Measurements from ENCODE around the gene ENPP1.
"Not testable (repeated sequence)": the region's sequence is repeated elsewhere in the genome, so short reads cannot be mapped to it uniquely, and the experiment has no call there.

Gene ENPP1

DNA sequence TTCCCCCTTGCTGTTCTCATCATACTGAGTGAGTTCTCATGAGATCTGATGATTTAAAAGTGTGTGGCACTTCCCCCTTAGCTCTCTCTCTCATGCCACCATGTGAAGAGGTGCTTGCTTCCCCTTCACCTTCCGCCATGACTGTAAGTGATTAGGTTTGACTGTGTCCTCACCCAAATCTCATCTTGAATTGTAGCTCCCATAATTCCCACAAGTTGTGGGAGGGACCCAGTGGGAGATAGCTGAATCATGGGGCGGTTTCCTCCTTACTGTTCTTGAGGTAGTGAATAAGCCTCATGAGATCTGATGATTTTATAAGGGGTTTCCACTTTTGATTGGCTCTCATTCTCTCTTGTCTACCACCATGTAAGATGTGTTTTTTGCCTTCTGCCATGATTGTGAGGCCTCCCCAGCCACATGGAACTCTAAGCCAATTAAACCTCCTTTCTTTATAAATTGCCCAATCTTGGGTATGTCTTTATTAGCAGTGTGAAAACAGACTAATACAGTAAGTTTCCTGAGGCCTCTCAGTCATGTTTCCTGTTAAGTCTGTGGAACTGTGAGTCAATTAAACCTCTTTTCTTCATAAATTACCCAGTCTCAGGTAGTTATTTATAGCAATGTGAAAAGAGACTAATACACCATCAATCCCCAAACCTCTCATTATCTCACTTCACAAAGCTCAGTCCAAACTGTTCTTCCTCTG is 108.4 kb downstream of the ENPP1 start:
- DNase-seq (ENCODE audit: low read depth in 2 of 2) = not testable (repeated sequence)

DNA sequence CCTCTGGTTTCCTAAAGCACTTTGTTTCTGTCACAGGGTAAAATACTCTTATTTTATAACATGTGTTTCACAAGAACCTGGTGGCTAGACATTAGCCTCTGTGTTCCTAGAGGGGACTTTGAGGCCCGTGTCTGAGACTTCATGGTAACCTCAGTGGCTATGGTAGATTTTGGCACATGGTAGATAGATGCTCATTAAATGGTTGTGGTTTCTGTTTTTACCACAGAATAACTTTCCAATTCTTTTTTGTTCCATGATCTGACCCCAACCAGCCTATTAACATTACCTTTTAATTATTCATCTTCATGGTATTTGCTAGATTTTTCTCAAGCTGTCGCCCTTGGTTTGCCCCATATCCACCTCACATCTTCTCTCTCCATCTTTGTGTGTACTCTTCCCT is 109.0 kb downstream of the ENPP1 start:
- no peak for DNase-seq (ENCODE audit: low read depth in 2 of 2)

DNA sequence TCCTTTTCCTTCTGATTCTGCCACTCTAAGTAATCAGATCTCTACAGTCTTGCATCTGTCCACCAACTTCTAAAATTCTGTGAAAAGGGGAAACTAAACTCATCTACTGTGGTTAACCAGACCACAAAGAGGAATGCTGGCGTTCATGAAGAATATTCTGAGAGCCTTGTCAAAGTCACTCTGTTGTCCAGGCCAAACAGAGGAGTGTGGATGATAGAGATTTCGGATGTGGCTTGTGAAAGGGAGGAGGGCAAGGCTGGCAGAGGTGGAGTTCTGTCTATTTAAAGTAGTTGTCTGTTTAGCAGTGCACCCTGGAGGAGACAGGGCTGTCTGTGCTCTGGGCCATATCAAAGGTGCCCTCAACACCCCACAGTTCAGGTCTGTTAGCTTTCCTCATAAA is 109.5 kb downstream of the ENPP1 start:
- DNase-seq (ENCODE audit: low read depth in 2 of 2) = no peak

DNA sequence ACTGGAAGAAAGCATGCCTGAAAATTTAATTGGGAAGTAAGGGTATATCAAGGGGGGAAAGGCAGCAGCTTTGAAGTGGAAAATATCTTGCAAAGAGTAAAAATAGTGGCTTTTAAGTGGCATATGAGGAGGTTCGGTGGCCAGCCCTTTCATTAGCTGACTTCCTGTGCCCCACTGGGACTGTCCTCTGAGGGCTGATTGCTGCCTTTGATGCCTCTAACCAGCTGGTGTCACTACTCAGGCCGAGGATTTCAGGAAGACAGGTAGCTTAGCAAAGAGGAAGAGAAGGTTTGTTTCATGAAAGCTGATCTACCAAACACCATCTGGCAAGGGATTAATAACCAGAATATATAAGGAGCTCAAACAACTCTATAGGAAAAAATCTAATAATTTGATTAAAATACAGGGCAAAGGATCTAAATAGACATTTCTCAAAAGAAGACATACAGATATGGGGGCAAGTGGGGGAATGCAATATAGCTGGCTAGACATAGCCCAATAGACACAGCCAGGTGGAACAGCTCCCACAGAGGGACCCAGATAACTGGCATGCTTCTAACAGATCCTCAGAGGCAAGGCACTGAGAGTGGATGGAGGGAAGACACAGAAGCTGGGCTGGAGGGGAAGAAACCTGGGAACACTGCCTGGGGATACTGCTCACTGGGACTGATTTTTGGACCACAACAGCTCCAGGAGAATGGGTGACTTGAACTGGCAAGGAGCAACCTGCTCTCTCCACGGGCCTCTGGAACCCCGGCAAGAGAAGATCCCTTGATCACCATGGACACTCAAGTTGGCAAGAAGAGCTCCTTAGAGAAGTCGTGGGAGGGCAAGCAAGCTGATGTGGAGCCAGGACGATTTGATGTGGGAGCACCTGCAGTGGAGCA is 110.2 kb downstream of the ENPP1 start:
- DNase-seq (ENCODE audit: low read depth in 2 of 2) = no peak

DNA sequence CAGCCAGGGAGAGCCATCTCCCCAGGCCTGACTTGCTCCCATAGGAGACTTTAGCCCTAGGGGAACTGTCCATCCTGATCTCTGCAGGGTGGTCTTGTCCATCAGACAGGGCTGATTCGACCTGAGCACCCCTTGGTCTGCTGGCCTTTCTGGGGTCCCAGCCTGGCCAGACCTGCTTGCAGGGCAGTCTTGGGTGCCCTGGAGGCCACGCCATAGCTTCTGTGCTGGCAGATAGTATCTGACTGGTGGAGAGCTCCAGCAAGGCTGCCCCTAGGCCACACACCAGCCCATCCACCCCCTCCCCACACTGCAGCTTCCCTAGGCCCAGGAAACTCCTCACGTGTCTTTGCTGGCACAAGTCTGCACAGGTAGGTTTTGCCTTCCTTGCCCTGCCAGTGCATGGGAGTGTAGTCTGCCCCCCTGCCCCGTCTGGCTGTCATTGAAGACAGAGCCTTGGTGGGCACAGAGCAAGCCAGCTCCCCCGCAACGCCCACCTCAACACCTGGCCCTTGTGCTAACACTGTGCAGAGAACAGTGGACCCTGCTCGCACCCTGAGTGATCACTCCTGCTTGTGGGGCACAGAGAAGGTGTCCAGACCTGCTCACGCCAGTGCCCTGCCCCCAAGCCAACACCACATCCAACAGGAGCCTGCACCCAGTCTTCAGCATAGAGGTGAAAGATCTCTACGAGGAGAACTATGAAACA is 111.0 kb downstream of the ENPP1 start:
- no peak for DNase-seq (ENCODE audit: low read depth in 2 of 2)

DNA sequence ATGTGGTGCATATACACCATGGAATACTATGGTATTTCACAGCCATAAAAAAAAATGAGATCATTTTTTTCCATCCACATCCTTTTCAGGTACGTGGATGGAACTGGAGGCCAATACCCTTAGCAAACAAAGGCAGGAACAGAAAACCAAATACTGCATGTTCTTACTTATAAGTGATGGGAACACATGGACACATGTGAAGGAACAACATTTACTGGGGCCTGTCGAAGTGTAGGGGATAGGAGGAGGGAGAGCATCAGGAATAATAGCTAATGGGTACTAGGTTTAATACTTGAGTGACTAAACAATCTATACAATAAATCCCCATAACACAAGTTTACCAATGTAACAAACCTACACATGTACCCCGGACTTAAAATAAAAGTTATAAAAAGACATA is 112.8 kb downstream of the ENPP1 start:
- no peak for DNase-seq (ENCODE audit: low read depth in 2 of 2)

DNA sequence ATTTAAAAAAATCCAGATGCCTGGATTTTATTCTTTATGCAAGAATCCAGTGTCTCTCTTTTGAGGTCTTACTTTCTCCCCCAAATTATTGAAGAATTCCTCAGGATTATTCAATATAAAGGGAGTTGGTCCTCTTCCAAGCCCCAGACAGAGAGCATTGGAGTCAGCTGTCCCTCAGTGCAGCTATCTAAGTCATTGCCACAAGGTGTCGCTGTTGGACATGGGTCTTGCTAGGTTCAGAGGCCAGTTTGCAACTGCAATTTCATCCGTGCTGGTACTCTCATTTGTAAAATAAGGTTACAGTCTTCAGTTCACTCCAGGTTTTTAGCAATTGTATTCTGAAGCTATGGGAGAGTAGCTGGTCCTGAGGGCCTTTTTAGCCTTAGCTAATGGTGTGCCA is 115.5 kb downstream of the ENPP1 start:
- DNase-seq (ENCODE audit: low read depth in 2 of 2) = no peak

DNA sequence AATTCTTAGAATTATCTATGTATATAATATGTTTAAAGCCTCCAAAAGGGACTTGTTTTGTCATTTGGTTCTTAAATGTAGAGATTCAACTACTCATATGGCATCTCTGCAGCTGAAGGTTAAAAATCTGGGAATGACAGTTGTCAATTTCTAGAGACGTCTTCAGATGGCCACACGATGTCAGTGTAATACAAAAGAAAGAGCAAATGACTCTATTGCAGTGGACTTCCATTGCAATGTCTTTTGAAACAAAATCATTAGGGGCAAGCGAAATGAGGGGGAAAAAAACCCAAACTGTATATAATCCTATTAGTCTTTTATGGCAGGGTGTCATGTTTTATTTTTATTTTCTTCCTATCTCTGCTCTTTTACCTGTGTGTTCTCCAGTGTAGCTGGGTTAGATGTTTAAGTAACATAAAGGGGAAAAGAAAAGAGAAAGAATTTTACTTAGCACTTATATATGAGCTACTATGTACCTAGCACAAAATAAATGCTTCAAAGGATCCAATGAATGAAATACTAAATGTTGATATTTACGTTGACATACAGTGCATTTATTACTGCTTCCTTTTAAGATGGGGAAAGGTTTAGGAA is 117.2 kb downstream of the ENPP1 start:
- no peak for DNase-seq (ENCODE audit: low read depth in 2 of 2)

DNA sequence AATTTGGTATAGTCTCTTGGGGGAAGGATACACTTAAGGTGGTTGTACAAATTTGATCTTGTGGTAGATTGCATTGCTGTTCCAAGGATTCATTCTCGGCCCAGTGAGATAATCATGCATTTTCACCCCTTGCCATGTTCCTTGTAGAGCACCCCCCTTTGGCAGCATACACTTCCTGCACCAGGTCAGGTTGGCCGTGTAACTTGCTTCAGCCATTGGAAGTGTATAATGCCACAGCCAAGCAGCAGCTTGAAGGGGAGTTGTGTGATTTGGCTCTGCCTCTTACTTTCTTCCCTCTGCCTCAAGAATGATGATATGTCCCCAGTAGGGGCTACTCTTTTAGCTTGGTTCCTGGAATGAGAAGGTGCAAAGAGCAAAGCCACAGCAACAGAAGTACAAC is 121.4 kb downstream of the ENPP1 start:
- no peak for DNase-seq (ENCODE audit: low read depth in 2 of 2)

DNA sequence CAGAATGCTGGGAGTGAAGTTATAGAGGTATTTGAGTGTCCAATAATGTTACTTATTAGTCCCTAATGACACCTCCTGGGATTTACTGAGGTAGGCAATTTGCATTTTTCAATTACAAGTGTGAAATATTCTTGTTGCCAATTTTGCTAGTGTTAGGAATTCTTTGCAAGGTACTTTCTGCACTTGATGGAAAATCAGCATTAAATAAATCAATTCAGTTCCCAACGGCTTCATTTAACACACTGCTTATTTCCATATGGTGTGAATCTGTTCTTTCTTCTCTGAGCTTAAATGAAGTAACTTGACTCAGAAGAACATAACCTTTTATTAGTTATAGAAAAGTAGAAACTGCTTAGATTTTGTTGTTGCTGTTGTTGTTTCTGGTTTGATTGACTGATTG is 122.2 kb downstream of the ENPP1 start:
- DNase-seq (ENCODE audit: low read depth in 2 of 2) = no peak

DNA sequence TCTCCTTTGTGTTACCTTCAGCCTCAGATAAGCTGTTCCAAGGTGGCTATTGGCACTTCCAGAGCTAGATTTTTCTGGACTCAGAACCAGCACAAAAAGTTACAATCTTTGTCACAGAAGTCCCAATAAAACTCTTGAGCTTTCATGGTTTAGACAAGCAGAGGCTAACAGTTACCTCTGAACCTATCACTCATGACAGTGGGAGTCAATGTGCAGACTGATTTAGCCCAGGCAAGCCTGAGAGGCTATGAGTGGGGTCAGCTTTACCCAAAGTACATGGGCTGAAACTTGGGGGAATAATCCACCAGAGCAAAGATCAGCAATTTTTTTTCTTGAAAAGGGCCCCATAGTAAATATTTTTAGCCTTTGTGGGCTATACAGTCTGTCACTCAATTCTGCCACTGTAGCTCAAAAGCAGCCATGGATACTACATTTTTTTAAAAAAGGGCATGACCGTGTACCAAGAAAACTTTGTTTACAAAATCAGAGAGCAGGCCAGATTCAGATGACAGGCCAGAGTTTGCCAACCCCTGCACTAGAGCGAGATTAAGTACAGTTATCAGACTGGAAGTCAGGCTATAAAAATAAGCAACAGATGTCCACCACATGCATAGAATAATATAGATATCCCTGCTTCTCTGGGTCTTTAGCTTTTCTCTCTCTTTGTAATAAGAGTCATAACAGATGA is 123.4 kb downstream of the ENPP1 start:
- DNase-seq (ENCODE audit: low read depth in 2 of 2) = no peak

DNA sequence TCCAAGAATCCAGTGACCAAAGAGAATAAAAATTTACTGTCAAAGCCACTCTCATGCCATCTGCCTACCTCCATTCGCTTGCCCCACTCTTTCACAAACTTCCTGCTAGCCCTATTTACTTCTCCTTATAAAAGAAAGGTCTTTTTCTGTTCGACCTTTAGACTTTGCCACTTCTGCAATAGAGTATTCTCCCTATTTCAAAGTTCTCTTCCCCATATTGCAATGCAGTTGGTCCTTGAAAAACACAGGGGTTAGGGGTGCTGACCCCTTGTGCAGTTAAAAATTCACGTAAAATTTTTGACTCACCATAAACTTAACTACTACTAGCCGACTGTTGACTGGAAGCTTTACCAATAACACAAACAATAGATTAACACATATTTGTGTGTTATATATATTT is 128.3 kb downstream of the ENPP1 start:
- no peak for DNase-seq (ENCODE audit: low read depth in 2 of 2)

DNA sequence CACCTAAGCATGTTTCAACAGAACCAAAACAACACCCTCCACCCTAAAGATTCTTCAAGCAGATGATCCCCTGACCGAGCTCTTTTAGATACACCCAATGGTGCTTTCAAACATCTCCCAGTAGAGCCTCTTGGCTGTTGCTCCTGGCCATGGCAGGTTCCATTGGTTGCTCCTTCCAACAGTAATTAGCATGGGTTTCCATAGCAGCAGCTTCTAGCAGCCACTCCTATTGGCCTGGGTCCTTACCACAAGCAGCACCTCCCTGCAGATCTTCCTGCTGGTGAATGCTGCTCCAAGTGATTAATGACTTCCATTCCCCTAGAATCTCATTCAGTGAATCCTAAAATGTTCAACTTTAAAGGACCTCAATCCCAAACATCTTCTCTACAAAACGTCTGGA is 129.4 kb downstream of the ENPP1 start:
- DNase-seq (ENCODE audit: low read depth in 2 of 2) = no peak

DNA sequence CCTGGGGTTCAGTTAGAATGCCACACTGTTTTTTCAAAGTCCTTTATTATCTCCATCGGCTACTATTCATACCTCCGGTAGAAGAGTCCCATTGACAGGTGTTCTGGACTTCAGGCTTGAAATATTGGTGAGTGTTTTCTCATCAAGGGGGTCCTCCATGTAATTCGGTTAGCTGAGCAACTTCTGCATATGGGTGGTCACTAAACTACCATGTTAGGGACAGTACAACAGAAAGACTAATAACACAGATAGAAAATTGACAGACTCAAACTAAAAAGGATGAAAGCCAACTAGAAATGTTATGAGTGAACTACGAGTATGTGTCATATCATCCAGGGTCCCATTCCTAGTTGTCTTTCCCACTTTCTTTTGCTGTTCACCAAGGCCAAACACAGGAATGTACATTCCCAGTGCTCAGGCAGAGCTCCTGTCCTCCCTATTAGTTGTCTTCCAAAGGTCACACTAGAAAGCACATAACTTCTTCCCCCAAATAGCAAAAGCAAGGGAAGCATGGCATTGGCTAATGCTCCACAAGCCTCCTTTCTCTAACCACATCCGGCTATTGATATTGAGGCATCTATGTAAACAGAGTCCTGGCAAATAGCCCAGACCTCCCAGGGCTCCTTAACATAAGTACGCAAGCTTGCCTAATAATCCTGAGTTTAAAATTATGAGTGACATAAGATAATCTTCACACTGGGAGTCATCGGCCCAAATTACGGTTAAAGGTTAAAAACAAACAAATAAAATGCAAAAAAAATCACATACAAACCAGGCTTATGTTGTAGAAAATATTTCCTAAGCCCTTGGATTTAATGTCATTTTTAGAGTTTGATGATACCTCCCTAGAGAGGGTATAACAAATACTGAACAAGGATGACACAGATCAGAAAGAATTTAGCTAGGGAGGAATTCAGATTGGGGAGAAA is 130.1 kb downstream of the ENPP1 start:
- DNase-seq (ENCODE audit: low read depth in 2 of 2) = no peak

Measured in stimulated activated CD8-positive, alpha-beta memory T cell treated with anti-CD3 and anti-CD28 coated beads, Interleukin-7, amount 100 ng/mL, for 1 hour (primary cell).